ENCODE data around the gene ASIC3.

The ASIC3 gene

GRCh38 chr7:151056666-151057505 lies 8.6 kb downstream of the ASIC3 start:
- no peaks in the 10 kb centered on the region for H3F3A ChIP-seq (ENCODE audit: low read depth)
- H3K36me3 ChIP-seq (ENCODE audit: insufficient read depth, low read length), result no peaks in the 10 kb centered on the region
- no peak for TF ChIP-seq EZH2phosphoT487 (IDR thresholded peaks at IDR 0.05; ENCODE audit: borderline replicate concordance)
- TF ChIP-seq CTCF (conservative IDR thresholded peaks at IDR 0.05; ENCODE audit: low read length), result no peak
- H3K9me3 ChIP-seq (ENCODE audit: insufficient read depth, low read depth, low read length), result no peaks in the 10 kb centered on the region
- peak overlapping the region; percentile 83; the same call in 1 of the 2 replicates for H2AFZ ChIP-seq (ENCODE audit: low read length)
- peak overlapping the region; percentile 78 for H3K9ac ChIP-seq (ENCODE audit: low read depth, low read length, poor library complexity, severe bottlenecking)
- no peaks in the 10 kb centered on the region for H3K9me2 ChIP-seq (replicated peaks; ENCODE audit: low read depth, low read length)
- peaks cover 32% of the 10 kb centered on the region for H3K79me2 ChIP-seq (ENCODE audit: insufficient read depth, low read length)
- H3K4me3 ChIP-seq (ENCODE audit: low read length, poor library complexity, severe bottlenecking), result peak overlapping the region; percentile 93
- H3K27me3 ChIP-seq (ENCODE audit: insufficient read depth, low read length, poor library complexity, severe bottlenecking), result no peaks in the 10 kb centered on the region
- H3K4me2 ChIP-seq (ENCODE audit: low read depth, low read length, poor library complexity, severe bottlenecking), result peak overlapping the region; percentile 93
- peaks cover 20% of the 10 kb centered on the region for H4K20me1 ChIP-seq (ENCODE audit: insufficient read depth, low read length, poor library complexity, severe bottlenecking)
- H3K4me1 ChIP-seq (ENCODE audit: insufficient read depth, low read length, poor library complexity, severe bottlenecking), result peaks cover 44% of the 10 kb centered on the region

- H3K4me2 ChIP-seq (ENCODE audit: low read depth, low read length, poor library complexity, severe bottlenecking), result peak within 1 kb of the TSS; percentile 99
- TF ChIP-seq EZH2phosphoT487 (IDR thresholded peaks at IDR 0.05; ENCODE audit: borderline replicate concordance) (no peak), CTCF (conservative IDR thresholded peaks at IDR 0.05; ENCODE audit: low read length) (no peak)
- H3K79me2 ChIP-seq (ENCODE audit: insufficient read depth, low read length), result peaks cover 39% of the 10 kb centered on the region
- peaks cover 45% of the 10 kb centered on the region for H3K4me1 ChIP-seq (ENCODE audit: insufficient read depth, low read length, poor library complexity, severe bottlenecking)
- H3K27me3 ChIP-seq (ENCODE audit: insufficient read depth, low read length, poor library complexity, severe bottlenecking), result no peaks in the 10 kb centered on the region
- H3K9ac ChIP-seq (ENCODE audit: low read depth, low read length, poor library complexity, severe bottlenecking), result peak within 1 kb of the TSS; percentile 78
- no peaks in the 10 kb centered on the region for H3K9me2 ChIP-seq (replicated peaks; ENCODE audit: low read depth, low read length)
- peaks cover 27% of the 10 kb centered on the region for H4K20me1 ChIP-seq (ENCODE audit: insufficient read depth, low read length, poor library complexity, severe bottlenecking)
- peak within 1 kb of the TSS; percentile 93 for H3K4me3 ChIP-seq (ENCODE audit: low read length, poor library complexity, severe bottlenecking)
- H3K9me3 ChIP-seq (ENCODE audit: insufficient read depth, low read depth, low read length), result no peaks in the 10 kb centered on the region
- H2AFZ ChIP-seq (ENCODE audit: low read length), result peak within 1 kb of the TSS; percentile 83
- H3F3A ChIP-seq (ENCODE audit: low read depth), result no peaks in the 10 kb centered on the region
- H3K36me3 ChIP-seq (ENCODE audit: insufficient read depth, low read length), result no peaks in the 10 kb centered on the region
Measured at GRCh38 chr7:151057506-151057988, 9.2 kb downstream of the ASIC3 start, which contains the start of gene CDK5. CDK5 (minus strand) TSS chr7:151057897; CDS start chr7:151057848, 49 bp downstream.

- Histone ChIP-seq H3K4me2 (ENCODE audit: low read depth, low read length, poor library complexity, severe bottlenecking) (peak overlapping the region; percentile 99), H3K9ac (ENCODE audit: low read depth, low read length, poor library complexity, severe bottlenecking) (peak overlapping the region; percentile 78), H3K9me3 (ENCODE audit: insufficient read depth, low read depth, low read length) (no peaks in the 10 kb centered on the region), H4K20me1 (ENCODE audit: insufficient read depth, low read length, poor library complexity, severe bottlenecking) (peaks cover 28% of the 10 kb centered on the region), H3K4me1 (ENCODE audit: insufficient read depth, low read length, poor library complexity, severe bottlenecking) (peaks cover 40% of the 10 kb centered on the region), H3K27me3 (ENCODE audit: insufficient read depth, low read length, poor library complexity, severe bottlenecking) (no peaks in the 10 kb centered on the region), H3K79me2 (ENCODE audit: insufficient read depth, low read length) (peaks cover 40% of the 10 kb centered on the region), H3F3A (ENCODE audit: low read depth) (no peaks in the 10 kb centered on the region), H3K36me3 (ENCODE audit: insufficient read depth, low read length) (no peaks in the 10 kb centered on the region), H3K9me2 (replicated peaks; ENCODE audit: low read depth, low read length) (no peaks in the 10 kb centered on the region), H2AFZ (ENCODE audit: low read length) (peak overlapping the region; percentile 78), H3K4me3 (ENCODE audit: low read length, poor library complexity, severe bottlenecking) (peak overlapping the region; percentile 93)
- no peak for TF ChIP-seq EZH2phosphoT487 (IDR thresholded peaks at IDR 0.05; ENCODE audit: borderline replicate concordance)
- no peak for TF ChIP-seq CTCF (conservative IDR thresholded peaks at IDR 0.05; ENCODE audit: low read length)
Measured at GRCh38 chr7:151057989-151058780, 9.9 kb downstream of the ASIC3 start.
